HUDEP-2 (cell line): ENCODE measurements around the gene DOK7.
"Not testable (repeated sequence)": the region's sequence is repeated elsewhere in the genome, so short reads cannot be mapped to it uniquely, and the experiment has no call there.

Experiments used
- DNase-seq, 76 experiments: peaks; one replicate each; lab custom pipeline; 2025; ENCODE audit not compliant: unreplicated experiment in 76 of 76; lab: John Stamatoyannopoulos, UW

DOK7 gene

GRCh38 chr4:3459156-3459555, 4.0 kb upstream of the DOK7 start:
- not testable (repeated sequence) for DNase-seq

- DNase-seq, result no peak
These were observed 2.2 kb upstream of the DOK7 start for GRCh38 chr4:3460926-3461325.

- no peak for DNase-seq
These were observed 1.4 kb upstream of the DOK7 start for GRCh38 chr4:3461515-3462291.

GRCh38 chr4:3462321-3462789, 751 bp upstream of the DOK7 start:
- no peak for DNase-seq

GRCh38 chr4:3463556-3464348, 646 bp downstream of the DOK7 start:
- no peak for DNase-seq

GRCh38 chr4:3464349-3464905, 1.3 kb downstream of the DOK7 start:
- no peak for DNase-seq

GRCh38 chr4:3464911-3465697, 2.0 kb downstream of the DOK7 start:
- DNase-seq, result no peak

GRCh38 chr4:3465698-3466671, 2.9 kb downstream of the DOK7 start:
- no peak for DNase-seq

GRCh38 chr4:3466691-3467600, 3.8 kb downstream of the DOK7 start:
- no peak for DNase-seq

- no peak for DNase-seq
These were observed 4.5 kb downstream of the DOK7 start for GRCh38 chr4:3467601-3468031.

GRCh38 chr4:3468154-3468553, 5.0 kb downstream of the DOK7 start:
- no peak for DNase-seq

GRCh38 chr4:3468804-3469203, 5.7 kb downstream of the DOK7 start:
- no peak for DNase-seq

GRCh38 chr4:3469386-3470243, 6.5 kb downstream of the DOK7 start:
- no peak for DNase-seq

GRCh38 chr4:3470244-3471097, 7.4 kb downstream of the DOK7 start:
- DNase-seq, result no peak

GRCh38 chr4:3471098-3471760, 8.1 kb downstream of the DOK7 start:
- no peak for DNase-seq

GRCh38 chr4:3471886-3472285, 8.8 kb downstream of the DOK7 start:
- DNase-seq, result no peak
